ENCODE data around the gene CCDC88A.
"Not testable (repeated sequence)": the region's sequence is repeated elsewhere in the genome, so short reads cannot be mapped to it uniquely, and the experiment has no call there.

CCDC88A gene, protein sequence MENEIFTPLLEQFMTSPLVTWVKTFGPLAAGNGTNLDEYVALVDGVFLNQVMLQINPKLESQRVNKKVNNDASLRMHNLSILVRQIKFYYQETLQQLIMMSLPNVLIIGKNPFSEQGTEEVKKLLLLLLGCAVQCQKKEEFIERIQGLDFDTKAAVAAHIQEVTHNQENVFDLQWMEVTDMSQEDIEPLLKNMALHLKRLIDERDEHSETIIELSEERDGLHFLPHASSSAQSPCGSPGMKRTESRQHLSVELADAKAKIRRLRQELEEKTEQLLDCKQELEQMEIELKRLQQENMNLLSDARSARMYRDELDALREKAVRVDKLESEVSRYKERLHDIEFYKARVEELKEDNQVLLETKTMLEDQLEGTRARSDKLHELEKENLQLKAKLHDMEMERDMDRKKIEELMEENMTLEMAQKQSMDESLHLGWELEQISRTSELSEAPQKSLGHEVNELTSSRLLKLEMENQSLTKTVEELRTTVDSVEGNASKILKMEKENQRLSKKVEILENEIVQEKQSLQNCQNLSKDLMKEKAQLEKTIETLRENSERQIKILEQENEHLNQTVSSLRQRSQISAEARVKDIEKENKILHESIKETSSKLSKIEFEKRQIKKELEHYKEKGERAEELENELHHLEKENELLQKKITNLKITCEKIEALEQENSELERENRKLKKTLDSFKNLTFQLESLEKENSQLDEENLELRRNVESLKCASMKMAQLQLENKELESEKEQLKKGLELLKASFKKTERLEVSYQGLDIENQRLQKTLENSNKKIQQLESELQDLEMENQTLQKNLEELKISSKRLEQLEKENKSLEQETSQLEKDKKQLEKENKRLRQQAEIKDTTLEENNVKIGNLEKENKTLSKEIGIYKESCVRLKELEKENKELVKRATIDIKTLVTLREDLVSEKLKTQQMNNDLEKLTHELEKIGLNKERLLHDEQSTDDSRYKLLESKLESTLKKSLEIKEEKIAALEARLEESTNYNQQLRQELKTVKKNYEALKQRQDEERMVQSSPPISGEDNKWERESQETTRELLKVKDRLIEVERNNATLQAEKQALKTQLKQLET (N-terminal part only)

DNA sequence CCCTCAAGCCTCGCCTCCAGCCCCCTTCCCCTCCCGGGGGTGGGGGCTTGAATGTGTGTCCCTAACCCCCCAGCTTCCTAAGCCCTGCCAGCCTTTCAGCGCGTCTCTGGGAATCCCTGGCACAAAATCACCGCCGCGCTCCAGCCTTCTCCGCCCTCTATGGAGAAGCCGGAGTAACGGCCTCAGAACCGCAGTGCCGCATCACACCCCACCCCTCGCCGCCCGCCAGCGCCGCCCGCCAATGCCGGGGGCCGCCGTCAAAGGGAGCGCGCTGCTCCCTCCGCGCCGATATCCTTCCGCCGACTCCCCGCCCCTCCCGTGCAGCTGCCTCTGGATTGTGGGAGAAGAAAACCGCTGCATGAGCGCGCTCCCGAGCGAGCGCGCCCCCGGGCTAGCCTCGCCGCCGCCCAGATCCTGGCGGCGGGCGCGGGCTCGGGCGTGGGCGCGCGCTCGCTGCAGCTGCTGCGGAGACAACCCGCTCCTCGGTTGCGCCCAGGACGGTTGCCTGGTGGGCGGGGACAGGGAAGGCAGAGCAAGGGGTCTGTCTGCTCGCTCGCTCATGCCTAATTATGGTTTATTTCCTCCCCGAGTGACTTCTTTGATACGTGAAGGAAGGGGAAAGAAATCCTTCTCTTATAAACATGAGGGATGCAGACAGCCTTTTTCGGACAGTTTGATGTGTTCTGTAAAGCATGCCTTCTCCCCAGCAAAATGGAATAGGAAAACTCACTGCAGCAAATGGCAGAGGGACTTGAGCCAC is at the start of gene CCDC88A:
CCDC88A (minus strand) TSS at position 178 of the 760 bp plus-strand sequence. CDS start 777 bp downstream, outside the sequence.
- peak; percentile 88 for DNase-seq

DNA sequence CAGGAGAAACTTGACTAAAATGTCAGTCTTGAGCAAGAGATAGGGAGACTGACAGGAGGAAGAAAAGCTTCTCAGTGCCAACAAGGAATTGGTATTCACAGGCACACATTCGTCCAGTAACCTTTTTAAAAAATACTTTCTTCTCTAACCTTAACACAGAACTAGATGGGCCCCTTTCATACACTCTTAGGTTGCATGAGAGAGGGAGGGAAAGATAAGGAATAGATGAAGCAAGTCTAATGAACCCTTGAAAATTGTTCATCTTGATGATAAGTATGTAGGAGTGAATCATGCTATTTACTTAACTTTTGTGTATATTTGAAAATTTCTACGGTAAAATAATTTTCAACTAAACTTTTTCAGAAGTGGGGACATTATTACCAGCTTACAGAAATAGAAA is 42.0 kb upstream of the CCDC88A start:
- DNase-seq, result no peak

DNA sequence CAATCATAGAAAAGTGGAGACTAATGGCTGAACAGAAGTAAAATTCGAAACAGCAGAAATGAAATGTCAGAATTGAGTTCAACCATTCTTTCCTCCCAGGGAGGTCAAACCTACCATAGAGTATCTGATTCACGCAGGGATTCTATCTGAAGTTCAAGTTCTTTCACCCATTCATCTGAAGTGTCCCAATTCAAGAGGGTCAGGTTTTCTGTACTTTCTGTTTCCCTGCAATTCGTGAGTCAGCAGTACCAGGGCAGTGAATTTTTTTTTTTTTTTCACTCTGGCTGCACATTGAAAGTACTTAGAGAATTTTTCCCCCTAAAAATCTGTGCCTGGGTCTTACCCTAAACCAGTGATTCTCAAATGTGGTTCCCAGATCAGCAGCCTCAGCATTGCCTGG is 40.9 kb upstream of the CCDC88A start:
- DNase-seq, result no peak

DNA sequence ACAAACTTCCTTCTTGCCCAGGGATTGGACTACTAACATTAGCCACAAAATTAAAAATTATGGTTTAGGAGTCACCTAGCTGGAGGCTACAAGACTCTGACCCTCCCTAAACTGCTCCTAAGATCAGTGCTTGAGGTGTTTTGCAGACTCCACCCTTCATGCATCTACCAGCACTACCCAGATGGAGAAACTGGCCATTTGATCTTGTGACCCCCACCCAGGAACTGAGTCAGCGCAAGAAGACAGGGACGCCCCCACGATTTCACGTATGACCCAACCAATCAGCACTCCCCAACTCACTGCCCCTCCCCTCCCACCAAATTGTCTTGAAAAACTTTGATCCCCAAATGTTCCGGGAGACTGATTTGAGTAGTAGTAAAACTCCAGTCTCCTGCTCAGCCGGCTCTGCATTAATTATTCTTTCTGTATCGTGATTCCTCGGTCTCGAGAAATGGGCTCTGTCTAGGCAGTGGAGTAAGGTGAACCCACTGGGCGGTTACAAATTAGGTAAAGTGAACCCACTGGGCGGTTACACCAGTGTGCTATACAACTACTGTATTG is 40.1 kb upstream of the CCDC88A start:
- DNase-seq, result no peak

DNA sequence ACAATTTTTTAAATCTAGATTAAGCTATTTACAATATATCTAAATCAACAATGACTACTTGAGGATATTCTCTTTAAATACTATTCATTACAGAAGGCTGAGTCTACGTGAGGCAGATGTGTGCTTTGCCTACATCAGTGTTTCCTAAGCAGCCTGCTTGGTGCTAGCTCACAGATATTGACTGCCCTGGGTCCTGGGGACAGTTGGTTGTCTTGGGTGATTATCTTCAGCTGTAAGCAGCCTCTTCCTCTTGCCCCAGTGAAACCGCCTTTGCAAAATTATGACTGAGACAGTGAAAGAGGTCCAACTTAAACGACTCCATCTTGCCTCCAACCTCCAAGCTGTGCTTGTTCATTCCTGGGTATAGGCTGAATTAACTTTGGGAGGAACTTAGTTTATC is 39.6 kb upstream of the CCDC88A start:
- no peak for DNase-seq

DNA sequence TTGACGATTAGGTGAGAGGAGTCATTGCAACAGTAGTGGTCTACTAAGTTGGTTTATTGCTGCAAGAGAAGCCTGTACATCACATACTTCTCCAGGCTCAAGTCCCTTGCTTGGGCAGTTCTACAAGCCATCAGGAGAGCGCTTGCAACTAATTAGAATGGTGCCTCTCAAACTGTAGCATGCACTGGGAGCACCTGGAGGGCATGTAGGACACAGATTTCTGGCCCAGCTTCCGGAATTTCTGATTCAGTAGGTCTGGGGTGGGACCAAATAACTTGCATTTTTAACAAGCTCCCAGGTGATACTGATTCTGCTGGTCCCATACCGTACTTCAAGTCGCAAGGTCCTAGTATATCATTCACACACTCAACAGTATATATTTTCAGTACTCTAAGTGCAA is 34.5 kb upstream of the CCDC88A start:
- DNase-seq, result no peak

DNA sequence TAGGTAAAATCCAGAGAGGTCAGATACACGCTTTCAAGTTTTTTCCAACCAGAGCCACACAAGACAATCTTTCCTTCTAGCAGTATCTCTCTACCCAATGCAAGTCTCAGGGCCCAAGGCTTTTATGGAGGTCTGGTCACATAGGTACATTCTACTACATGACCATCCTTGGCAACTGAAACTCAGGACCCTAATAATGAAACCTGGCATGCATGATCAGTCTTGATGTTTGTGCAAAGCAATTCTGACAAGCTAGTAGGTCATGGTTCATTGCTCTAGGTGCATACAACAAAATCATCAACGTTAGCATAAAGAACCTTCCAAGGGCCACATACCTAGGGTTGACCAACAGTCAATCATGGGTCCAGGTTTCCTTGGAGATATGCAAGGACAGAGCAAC is 33.2 kb upstream of the CCDC88A start:
- no peak for DNase-seq

DNA sequence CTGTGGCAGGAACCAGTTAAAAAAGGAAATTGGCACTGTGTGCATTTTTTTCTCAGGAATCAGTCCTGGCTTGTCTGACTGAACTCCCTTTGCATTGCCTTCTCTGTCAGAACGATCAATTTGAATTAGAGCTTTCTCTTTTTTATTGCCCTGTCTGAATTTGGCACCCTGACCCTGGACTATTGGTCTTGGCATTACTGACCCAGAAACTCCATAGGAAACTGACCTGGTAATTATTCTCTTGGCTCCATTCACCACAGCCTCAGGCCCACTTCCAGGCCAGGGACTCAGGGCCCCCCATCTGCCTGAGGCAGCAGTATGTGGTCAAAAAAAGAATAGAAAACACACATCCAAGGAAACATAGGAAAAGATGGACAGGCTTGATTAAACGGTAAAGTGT is 32.0 kb upstream of the CCDC88A start:
- no peak for DNase-seq

DNA sequence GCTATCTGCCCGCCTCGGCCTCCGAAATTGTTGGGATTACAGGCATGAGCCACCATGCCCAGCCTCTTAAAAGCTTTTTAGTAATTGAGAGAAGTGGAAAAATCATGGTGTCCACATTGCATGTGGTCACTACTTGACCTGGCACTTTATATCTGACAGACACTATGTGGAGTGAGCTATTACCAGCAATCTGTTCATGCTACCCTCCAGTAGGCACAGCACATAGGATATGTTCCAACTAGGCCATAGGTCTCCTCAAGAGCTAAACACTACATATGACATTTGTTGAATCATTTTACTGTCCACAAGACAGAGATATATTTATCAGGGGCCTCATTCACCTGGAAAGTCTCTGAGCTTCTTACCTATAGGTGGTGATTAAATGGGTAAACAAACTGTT is 30.4 kb upstream of the CCDC88A start:
- not testable (repeated sequence) for DNase-seq

DNA sequence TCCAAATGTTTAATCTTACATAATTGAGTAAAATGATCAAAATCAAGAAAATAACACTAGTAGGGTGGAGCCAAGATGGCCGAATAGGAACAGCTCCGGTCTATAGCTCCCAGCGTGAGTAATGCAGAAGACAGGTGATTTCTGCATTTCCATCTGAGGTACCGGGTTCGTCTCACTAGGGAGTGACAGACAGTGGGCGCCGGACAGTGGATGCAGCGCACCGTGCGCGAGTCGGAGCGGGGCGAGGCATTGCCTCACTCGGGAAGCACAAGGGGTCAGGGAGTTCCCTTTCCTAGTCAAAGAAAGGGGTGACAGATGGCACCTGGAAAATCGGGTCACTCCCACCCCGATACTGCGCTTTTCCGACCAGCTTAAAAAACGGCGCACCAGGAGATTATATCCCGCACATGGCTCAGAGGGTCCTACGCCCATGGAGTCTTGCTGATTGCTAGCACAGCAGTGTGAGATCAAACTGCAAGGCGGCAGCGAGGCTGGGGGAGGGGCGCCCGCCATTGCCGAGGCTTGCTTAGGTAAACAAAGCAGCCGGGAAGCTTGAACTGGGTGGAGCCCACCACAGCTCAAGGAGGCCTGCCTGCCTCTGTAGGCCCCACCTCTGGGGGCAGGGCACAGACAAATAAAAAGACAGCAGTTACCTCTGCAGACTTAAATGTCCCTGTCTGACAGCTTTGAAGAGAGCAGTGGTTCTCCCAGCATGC is 22.5 kb upstream of the CCDC88A start:
- not testable (repeated sequence) for DNase-seq

DNA sequence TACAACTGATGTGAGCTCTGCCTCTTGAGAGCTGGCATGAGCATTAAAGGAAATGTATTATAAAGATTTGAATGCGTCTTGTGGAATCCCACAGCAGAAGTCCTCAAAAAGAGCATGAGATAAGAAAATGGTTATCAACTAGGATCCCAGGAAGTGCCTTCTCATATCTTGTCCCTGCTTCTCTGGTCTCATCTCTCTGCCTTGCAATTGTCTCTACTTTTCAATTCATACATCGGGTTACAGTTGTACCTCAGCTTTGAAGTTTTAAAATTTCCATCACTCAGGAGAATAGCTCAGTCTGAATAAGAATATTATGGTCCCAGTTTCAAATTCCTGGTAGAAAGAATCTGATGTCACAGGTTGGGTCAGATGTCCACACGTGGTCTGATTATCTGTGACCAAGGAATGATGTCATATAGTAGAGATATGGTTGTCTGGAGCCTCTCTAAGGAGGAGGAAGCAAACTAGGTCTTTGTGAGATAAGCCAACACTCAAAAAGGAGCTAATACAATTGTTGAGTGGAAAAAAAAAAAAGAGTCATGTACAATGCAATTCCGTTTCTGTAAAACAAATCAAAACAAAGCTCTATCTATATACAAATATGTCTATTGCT is 21.7 kb upstream of the CCDC88A start:
- no peak for DNase-seq

DNA sequence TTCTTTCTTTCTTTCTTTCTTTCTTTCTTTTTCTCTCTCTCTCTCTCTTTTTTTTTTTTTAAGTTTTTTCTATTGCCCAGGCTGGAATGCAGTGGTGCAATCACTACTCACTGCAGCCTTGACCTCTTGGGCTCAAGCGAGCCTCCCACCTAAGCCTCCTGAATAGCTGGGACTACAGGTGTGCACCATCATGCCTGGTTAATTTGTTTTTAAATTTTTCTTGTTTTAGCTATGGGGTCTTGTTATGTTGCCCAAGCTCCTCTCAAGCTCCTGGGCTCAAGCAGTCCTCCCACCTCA is 19.4 kb upstream of the CCDC88A start:
- DNase-seq, result no peak

DNA sequence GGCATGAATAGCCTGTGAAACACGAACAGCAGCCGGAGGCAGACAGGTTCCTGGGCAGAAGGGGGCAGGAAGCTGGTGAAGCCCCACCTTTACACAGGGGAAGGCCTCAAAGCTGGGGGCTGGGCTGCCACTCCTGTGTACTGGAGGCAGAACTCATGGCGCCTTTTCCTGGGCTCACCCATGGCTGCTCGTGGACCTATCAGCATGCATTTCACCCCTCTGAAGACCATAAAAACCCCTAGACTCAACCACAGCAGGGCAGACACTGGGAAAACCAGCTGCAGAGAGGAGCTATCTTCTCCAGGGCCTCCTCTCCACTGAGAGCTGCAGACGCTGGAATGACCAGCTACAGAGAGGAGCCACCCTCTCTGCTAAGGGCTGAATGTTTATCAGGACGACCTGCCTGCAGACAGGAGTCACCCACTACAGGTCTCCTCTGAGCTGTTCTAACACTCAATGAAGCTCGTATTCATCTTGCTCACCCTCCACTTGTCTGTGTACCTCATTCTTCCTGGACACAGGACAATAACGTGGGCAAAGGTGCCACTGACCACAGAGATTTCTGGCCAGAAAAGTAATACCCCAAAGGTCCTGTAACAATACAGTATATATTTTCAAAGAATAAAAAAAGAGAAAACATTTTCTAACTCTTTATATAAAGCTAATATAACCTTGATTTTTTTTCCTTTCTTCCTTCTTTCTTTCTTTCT is 18.9 kb upstream of the CCDC88A start:
- DNase-seq, result no peak

DNA sequence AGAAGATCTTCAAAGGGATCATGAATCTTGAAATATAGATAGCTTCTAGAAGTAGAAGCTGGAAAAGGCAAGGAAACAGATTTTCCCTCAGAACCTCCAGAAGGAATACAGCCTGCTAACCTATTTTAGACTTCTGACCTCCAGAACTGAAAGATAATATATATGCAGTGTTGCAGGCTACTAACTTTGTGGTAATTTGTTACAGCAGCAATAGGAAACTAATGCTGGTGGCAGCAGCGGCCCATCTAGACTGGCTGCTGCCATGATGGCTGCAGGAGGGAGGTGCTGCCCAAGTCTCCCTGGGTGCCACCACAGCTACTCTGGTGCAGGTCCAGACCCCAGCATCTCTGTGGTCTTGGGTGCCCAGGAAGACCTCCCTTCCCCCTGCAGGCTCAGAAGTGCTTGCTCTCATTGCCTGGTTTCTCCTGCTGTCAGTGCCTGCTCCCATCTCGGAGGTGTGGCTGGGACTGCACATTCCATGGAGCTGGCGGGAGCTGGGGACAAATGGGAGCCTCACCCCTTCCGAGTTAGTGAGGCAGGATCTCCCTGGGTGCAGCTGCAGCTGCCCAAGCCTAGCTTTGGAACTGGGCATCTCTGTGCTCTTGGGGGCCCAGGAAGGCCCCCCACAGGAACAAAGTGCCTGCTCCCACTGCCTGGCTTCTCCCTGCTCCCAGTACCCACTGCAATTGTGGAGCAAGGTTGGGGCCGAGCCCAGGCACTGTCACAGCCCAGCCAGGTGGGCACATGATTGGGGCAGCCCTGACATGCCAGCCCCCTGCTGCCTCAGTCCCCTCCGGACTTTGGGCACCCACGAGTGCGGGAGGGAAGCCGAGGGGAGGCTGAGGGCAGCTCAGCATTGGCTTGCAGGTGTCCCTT is 18.1 kb upstream of the CCDC88A start:
- no peak for DNase-seq

DNA sequence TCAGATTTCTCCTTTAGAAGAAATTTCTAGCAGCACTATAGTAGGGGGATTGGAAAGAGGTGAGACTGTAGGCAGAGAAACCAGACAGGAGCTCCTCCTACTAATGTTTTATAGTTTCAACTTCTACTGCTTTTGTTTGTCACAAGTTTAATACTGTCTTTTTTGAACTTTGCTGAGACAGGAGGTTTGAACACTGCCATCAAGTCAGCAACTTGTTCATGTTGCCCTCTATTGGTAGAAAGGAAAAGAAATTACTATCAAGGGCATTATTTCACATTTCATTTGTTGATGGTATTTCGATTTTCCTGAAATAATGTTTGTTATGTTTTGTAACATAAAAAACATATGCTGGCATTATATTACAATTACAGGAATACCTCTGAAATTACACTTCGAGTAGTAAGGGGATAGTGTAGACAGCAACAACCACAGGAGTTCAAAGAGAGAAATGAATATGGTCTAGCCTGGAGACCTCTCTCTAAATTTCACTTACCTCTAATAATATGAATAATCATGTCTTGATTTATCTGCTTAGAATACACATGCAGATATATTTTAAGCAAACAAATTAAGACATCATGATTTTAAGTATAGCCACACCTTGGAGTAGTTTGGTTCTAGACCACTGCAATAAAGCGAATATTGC is 12.4 kb upstream of the CCDC88A start:
- DNase-seq, result no peak

DNA sequence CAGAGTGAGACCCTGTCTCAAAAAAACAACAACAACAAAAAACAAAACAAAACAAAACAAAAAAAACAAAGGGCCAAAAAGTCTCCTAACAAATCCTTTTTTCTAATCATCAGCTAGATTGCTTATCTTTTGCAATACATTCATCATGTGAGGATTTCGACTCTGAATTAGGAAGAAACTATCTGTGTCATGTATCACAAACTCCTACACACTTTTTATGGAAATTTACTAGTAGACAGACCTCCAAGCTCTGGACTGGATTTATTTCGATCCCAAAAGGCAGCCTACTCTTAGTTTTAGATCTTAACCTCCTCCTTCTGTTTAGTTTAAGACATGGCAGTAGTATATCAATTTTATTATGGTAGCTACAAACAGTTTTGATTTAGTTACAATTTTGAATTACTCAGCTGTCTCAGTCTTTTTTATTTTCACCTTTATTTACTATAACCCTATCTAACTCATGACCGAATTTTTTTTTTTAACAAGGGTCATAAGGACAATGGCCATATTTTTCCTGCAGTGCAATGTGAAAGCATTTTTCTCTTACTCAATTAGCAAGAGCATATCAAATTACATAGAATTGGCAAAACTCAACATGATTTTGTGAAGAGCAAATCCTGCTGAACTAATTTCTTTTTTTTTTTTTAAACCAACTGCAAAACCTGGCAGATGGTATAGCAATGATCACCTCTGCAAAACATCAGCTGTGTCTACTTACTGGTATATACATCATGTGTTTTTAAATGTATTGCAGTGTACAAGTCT is 10.7 kb upstream of the CCDC88A start:
- DNase-seq, result no peak

DNA sequence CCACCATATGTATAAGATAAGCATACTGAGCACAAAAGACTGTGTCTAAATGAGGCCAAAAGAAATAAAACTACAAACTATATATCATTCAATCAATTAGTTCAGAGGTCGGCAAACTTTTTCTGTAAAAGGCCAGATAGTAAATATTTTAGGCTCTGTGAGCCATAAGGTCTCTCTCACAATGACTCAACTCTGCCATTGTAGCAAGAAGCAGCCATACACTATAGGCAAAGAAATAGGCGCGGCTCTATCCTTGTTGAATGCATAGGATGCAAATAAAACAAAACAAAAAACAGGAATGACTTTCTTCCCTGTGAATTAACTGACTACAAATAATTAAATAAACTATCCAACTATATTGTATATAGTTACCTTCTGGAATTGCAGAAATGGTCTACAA is 8.6 kb upstream of the CCDC88A start:
- DNase-seq, result no peak

DNA sequence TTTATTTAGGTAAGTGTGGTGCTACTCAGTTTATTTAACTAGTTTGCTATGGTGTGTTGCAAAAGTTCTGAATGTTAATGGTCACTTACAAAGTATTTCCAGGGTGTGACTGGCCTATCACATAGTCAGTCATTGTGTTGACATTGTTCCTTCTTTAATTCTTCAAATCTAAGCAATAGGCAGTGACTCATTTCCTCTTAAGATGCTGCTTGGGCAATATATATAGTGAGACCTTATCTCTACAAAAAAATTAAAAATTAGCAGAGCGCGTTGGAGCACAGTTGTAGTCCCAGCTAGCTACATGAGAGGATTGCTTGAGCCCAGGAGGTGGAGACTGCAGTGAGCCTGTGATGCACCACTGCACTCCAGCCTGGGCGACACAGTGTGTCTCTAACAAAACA is 5.8 kb upstream of the CCDC88A start:
- no peak for DNase-seq

Measured in NCI-H1092 (cell line).